Astrocyte of the spinal cord (primary cell): ENCODE results near the gene CIT.
"Not testable (repeated sequence)": the region's sequence is repeated elsewhere in the genome, so short reads cannot be mapped to it uniquely, and the experiment has no call there.

Experiments used
- DNase-seq: peaks from one replicate; pipeline ENCODE4 v3.0.0; 2011; ENCODE audit warnings: low read depth, low spot score
- H3K4me3 ChIP-seq: 2 replicates; pipeline ENCODE4 v1.5.1; 2011; ENCODE audit warnings: low read depth, mild to moderate bottlenecking, low read length, moderate library complexity
- in situ Hi-C: cut with HindIII; loops from 2 replicates; pipeline ENCODE4 v1.10.0; 2017; ENCODE audit warnings: low sequenced_read_pairs
- TF ChIP-seq, protein P1 (sequence below): IDR thresholded peaks from 2 replicates; pipeline ENCODE4 v1.5.1; 2012; ENCODE audit warnings: low read depth, mild to moderate bottlenecking, low read length, inconsistent platforms

CIT gene

DNA sequence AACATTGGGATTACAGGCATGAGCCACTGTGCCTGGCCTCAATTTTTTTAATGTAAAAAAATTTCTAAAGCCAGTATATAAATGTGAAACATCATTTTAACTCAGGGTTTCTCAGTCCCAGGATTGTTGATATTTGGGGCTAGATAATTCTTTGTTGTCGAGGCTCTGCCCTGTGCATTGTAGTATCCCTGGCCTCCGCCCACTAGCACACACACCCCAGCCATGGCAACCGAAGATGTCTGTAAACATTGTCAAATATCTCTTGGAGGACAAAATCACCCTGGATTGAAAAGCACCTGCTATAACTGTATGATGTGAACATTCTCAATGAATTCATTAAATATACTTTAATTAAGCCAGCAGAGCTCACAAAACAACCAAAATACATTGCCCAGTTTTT is 8.4 kb upstream of the CIT start:
- TF ChIP-seq, protein P1, sequence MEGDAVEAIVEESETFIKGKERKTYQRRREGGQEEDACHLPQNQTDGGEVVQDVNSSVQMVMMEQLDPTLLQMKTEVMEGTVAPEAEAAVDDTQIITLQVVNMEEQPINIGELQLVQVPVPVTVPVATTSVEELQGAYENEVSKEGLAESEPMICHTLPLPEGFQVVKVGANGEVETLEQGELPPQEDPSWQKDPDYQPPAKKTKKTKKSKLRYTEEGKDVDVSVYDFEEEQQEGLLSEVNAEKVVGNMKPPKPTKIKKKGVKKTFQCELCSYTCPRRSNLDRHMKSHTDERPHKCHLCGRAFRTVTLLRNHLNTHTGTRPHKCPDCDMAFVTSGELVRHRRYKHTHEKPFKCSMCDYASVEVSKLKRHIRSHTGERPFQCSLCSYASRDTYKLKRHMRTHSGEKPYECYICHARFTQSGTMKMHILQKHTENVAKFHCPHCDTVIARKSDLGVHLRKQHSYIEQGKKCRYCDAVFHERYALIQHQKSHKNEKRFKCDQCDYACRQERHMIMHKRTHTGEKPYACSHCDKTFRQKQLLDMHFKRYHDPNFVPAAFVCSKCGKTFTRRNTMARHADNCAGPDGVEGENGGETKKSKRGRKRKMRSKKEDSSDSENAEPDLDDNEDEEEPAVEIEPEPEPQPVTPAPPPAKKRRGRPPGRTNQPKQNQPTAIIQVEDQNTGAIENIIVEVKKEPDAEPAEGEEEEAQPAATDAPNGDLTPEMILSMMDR = no peak
- DNase-seq = no peak
- no peak overlapping the region for H3K4me3 ChIP-seq
- in situ Hi-C loops = no loop called here

DNA sequence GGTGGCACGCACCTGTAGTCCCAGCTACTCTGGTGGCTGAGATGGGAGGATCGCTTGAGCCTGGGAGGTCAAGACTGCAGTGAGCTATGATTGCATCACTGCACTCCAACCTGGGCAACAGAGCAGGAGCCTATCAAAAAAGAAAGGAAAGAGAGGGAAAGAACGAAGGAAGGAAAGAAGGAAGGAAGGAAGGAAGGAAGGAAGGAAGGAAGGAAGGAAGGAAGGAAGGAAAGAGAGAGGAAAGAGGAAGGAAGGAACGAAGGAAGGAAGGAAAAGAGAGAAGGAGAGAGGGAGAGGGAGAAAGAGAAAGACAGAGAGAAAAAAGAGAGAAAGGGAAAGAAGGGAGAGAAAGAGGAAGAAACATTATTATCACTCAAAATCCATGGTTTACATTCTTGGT is 6.7 kb upstream of the CIT start:
- H3K4me3 ChIP-seq, DNase-seq, in situ Hi-C loops: not testable (repeated sequence)

DNA sequence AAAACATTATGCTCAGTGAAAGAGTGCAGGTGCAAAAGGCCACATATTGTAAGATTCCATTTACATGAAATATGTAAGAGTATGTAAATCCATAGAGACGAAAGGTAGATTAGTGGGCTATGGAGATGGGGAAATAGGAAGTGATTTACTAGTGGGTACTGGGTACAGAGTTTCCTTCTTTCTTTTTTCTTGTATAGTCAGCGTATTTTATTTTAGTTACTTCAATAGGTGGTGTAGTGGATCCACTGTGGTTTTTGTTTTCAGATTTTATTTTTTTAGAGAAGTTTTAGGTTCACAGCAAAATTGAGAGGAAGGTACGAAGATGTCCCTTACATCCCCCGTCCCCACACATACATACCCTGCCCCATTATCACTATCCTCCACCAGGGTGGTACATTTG is 6.1 kb upstream of the CIT start:
- H3K4me3 ChIP-seq = no peak overlapping the region
- in situ Hi-C loops = no loop called here
- no peak for DNase-seq
- TF ChIP-seq, protein P1 = no peak

DNA sequence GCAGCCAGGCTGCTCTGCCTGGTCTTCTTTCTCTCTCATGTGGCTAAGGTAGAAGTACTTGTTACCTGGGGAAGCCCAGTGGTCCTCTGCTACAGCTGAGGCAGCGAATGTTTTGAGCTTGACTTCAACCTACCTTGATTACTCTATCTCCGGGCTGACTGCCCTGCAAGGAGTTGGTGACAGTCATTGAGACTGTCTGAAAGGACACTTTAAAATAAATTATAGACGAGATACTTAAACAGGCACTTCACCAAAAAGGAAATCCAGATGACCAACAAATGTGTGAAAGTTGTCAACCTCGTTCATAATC is 474 bp upstream of the CIT start:
- peak overlapping the region; percentile 98 for H3K4me3 ChIP-seq
- DNase-seq = no peak
- in situ Hi-C loops = no loop called here
- TF ChIP-seq, protein P1 = no peak

DNA sequence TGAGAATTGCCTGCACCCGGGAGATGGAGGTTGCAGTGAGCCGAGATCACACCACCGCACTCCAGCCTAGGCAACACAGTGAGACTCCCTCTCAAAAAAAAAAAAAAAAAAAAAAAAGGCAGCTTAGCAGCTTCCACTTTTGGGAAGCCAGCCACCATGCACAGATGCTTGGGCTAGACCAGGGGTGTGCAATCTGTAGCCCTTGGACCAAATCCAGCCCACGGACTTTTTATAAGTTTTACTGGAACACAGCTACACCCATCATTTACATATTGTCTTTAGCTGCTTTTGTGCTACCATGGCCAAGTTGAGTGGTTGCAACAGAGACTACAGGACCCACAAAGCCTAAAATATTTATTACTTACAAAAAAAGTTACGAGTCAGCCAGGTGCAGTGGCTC is 6.7 kb downstream of the CIT start:
- in situ Hi-C loops = no loop called here
- H3K4me3 ChIP-seq = no peak overlapping the region
- TF ChIP-seq, protein P1 = no peak
- peak; percentile 30 for DNase-seq

DNA sequence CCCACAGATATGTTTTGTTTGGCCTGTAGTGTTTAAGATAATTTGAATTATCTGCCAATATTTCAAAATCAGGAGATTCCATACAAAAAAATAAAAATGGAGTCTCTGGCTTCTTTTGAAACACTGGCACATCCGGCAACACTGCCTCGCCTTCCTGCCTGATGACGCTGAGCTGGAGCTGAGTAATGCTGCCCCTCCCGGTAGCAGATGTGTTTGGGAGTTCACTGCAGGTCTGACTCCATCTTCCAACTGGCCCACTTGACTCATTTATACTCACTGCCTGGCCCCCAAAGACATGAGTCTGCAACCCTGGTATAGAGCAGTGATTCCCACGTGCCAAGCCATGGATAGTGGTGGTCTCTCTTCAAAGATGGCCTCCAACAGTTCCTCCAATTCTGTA is 7.4 kb downstream of the CIT start:
- peak; percentile 84 for DNase-seq
- H3K4me3 ChIP-seq = no peak overlapping the region
- TF ChIP-seq, protein P1 = peak; percentile 12
- in situ Hi-C loops = no loop called here

DNA sequence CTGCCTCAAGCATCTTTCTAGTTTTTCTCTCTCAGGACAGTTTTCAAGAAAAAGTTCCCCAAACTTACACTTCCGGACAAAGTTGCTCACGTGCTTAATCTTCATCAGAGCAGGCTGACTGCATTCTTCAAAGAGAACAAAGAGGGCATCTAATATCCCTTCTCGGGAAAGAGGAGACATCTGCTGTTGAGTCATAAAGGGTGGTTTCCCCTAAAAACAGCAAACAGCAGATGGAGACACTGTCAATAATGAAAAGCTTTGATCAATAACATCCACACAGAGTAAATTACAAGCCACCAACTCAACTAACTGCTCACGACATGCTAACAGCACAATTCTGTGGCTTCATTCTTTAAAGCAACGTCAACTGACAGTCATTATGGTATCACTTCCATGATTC is 8.1 kb downstream of the CIT start:
- H3K4me3 ChIP-seq = no peak overlapping the region
- DNase-seq = peak; percentile 15
- in situ Hi-C loops = no loop called here
- TF ChIP-seq, protein P1 = no peak
